ENCODE measurements around the gene ACSL3.

Gene ACSL3

DNA sequence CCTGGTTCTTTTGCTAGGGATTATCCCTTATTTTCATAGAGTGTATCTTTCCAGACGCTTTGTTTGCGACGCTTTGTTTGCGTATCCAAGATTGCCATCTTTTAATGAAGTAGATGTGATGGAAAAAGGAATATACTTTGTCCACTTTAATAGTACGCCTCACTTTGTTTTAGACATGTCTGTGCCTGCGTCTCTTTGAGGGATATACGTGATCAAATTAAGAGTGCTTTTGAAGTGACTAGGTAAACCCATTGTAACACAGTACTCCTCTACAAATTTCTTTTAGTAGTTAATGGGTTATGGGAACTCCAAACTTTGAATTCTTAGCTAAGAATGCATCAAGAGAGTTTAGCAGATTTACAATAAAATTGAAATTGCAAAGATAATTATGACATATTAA is 27.9 kb downstream of the ACSL3 start:
- Histone ChIP-seq H3K9me2 (replicated peaks; ENCODE audit: low read depth, low read length) (no peaks in the 10 kb centered on the region), H3K4me1 (ENCODE audit: insufficient read depth, low read length, poor library complexity, severe bottlenecking) (no peaks in the 10 kb centered on the region), H3K9me3 (ENCODE audit: insufficient read depth, low read depth, low read length) (no peaks in the 10 kb centered on the region), H3K36me3 (ENCODE audit: insufficient read depth, low read length) (peaks cover 6% of the 10 kb centered on the region; the same call in 1 of the 2 replicates), H4K20me1 (ENCODE audit: insufficient read depth, low read length, poor library complexity, severe bottlenecking) (peaks cover 51% of the 10 kb centered on the region), H3K4me3 (ENCODE audit: low read length, poor library complexity, severe bottlenecking) (no peak overlapping the region), H2AFZ (ENCODE audit: low read length) (no peak overlapping the region), H3K9ac (ENCODE audit: low read depth, low read length, poor library complexity, severe bottlenecking) (no peak overlapping the region), H3K4me2 (ENCODE audit: low read depth, low read length, poor library complexity, severe bottlenecking) (no peak overlapping the region), H3K27me3 (ENCODE audit: insufficient read depth, low read length, poor library complexity, severe bottlenecking) (no peaks in the 10 kb centered on the region), H3K79me2 (ENCODE audit: insufficient read depth, low read length) (peaks cover 93% of the 10 kb centered on the region), H3F3A (ENCODE audit: low read depth) (no peaks in the 10 kb centered on the region)
- no peak for TF ChIP-seq CTCF (conservative IDR thresholded peaks at IDR 0.05; ENCODE audit: low read length)
- TF ChIP-seq EZH2phosphoT487 (IDR thresholded peaks at IDR 0.05; ENCODE audit: borderline replicate concordance), result no peak

GRCh38 chr2:222891890-222892289 is 31.1 kb downstream of the ACSL3 start:
- no peaks in the 10 kb centered on the region for H3K9me3 ChIP-seq (ENCODE audit: insufficient read depth, low read depth, low read length)
- H3K4me1 ChIP-seq (ENCODE audit: insufficient read depth, low read length, poor library complexity, severe bottlenecking), result no peaks in the 10 kb centered on the region
- no peaks in the 10 kb centered on the region for H3K9me2 ChIP-seq (replicated peaks; ENCODE audit: low read depth, low read length)
- no peaks in the 10 kb centered on the region for H3F3A ChIP-seq (ENCODE audit: low read depth)
- H3K4me3 ChIP-seq (ENCODE audit: low read length, poor library complexity, severe bottlenecking), result no peak overlapping the region
- no peak overlapping the region for H2AFZ ChIP-seq (ENCODE audit: low read length)
- TF ChIP-seq CTCF (conservative IDR thresholded peaks at IDR 0.05; ENCODE audit: low read length), result no peak
- no peak for TF ChIP-seq EZH2phosphoT487 (IDR thresholded peaks at IDR 0.05; ENCODE audit: borderline replicate concordance)
- H3K79me2 ChIP-seq (ENCODE audit: insufficient read depth, low read length), result peaks cover 77% of the 10 kb centered on the region
- H4K20me1 ChIP-seq (ENCODE audit: insufficient read depth, low read length, poor library complexity, severe bottlenecking), result peaks cover 38% of the 10 kb centered on the region
- no peak overlapping the region for H3K9ac ChIP-seq (ENCODE audit: low read depth, low read length, poor library complexity, severe bottlenecking)
- peaks cover 6% of the 10 kb centered on the region; the same call in 1 of the 2 replicates for H3K36me3 ChIP-seq (ENCODE audit: insufficient read depth, low read length)
- H3K4me2 ChIP-seq (ENCODE audit: low read depth, low read length, poor library complexity, severe bottlenecking), result no peak overlapping the region
- H3K27me3 ChIP-seq (ENCODE audit: insufficient read depth, low read length, poor library complexity, severe bottlenecking), result no peaks in the 10 kb centered on the region

- Histone ChIP-seq H3K9me2 (replicated peaks; ENCODE audit: low read depth, low read length) (no peaks in the 10 kb centered on the region), H3K4me2 (ENCODE audit: low read depth, low read length, poor library complexity, severe bottlenecking) (no peak overlapping the region), H3K4me1 (ENCODE audit: insufficient read depth, low read length, poor library complexity, severe bottlenecking) (no peaks in the 10 kb centered on the region), H3K4me3 (ENCODE audit: low read length, poor library complexity, severe bottlenecking) (no peak overlapping the region), H3K9me3 (ENCODE audit: insufficient read depth, low read depth, low read length) (no peaks in the 10 kb centered on the region), H3K9ac (ENCODE audit: low read depth, low read length, poor library complexity, severe bottlenecking) (no peak overlapping the region), H3K27me3 (ENCODE audit: insufficient read depth, low read length, poor library complexity, severe bottlenecking) (no peaks in the 10 kb centered on the region), H3F3A (ENCODE audit: low read depth) (no peaks in the 10 kb centered on the region), H2AFZ (ENCODE audit: low read length) (no peak overlapping the region), H3K36me3 (ENCODE audit: insufficient read depth, low read length) (peaks cover 6% of the 10 kb centered on the region; the same call in 1 of the 2 replicates), H4K20me1 (ENCODE audit: insufficient read depth, low read length, poor library complexity, severe bottlenecking) (peaks cover 33% of the 10 kb centered on the region), H3K79me2 (ENCODE audit: insufficient read depth, low read length) (peaks cover 73% of the 10 kb centered on the region)
- no peak for TF ChIP-seq EZH2phosphoT487 (IDR thresholded peaks at IDR 0.05; ENCODE audit: borderline replicate concordance)
- TF ChIP-seq CTCF (conservative IDR thresholded peaks at IDR 0.05; ENCODE audit: low read length), result no peak
Observed at GRCh38 chr2:222892321-222892720, 31.5 kb downstream of the ACSL3 start.

Measured in Loucy (cell line).